Trophoblast cell (in vitro differentiated cells and primary cell): ENCODE data around the gene C1RL.

ENCODE experiments used
- DNase-seq, 2 donors: peaks; one replicate each; pipeline ENCODE4 v3.0.0-alpha.2; 2016
- H2AFZ ChIP-seq: 2 replicates; pipeline ENCODE4 v1.6.1; 2013; ENCODE audit warnings: low read length, moderate library complexity, mild to moderate bottlenecking; ENCODE audit not compliant: insufficient read depth, poor library complexity
- H2AK5ac ChIP-seq: 2 replicates; pipeline ENCODE4 v1.6.1; 2013; ENCODE audit warnings: mild to moderate bottlenecking, low read length
- H2BK120ac ChIP-seq: 2 replicates; pipeline ENCODE4 v1.6.1; 2013; ENCODE audit warnings: low read length, mild to moderate bottlenecking, moderate library complexity; ENCODE audit not compliant: insufficient read depth, poor library complexity
- H2BK12ac ChIP-seq: 2 replicates; pipeline ENCODE4 v1.6.1; 2013; ENCODE audit warnings: mild to moderate bottlenecking, low read length, moderate library complexity
- H2BK5ac ChIP-seq: 2 replicates; pipeline ENCODE4 v1.6.1; 2013; ENCODE audit warnings: low read length, low read depth, moderate library complexity, mild to moderate bottlenecking; ENCODE audit not compliant: poor library complexity
- H3K14ac ChIP-seq: 2 replicates; pipeline ENCODE4 v1.6.1; 2013; ENCODE audit warnings: mild to moderate bottlenecking, low read length
- H3K18ac ChIP-seq: 2 replicates; pipeline ENCODE4 v1.6.1; 2013; ENCODE audit warnings: mild to moderate bottlenecking, low read length
- H3K23ac ChIP-seq: 2 replicates; pipeline ENCODE4 v1.6.1; 2013; ENCODE audit warnings: low read length
- H3K27ac ChIP-seq: 2 replicates; pipeline ENCODE4 v1.5.1; 2013; ENCODE audit warnings: low read depth, mild to moderate bottlenecking, inconsistent platforms, low read length, moderate library complexity
- H3K27me3 ChIP-seq: 2 replicates; pipeline ENCODE4 v1.6.1; 2013; ENCODE audit warnings: inconsistent platforms, mild to moderate bottlenecking, low read length, moderate library complexity; ENCODE audit not compliant: insufficient read depth
- H3K36me3 ChIP-seq, 2 experiments: 1 replicate in 1 of 2; 2 replicates in 1 of 2; pipeline ENCODE4 v1.6.1; 2013; ENCODE audit warnings: low read length in 2 of 2, mild to moderate bottlenecking in 2 of 2, moderate library complexity in 1 of 2; ENCODE audit not compliant: insufficient read depth in 2 of 2, control insufficient read depth in 1 of 2
- H3K4ac ChIP-seq: 2 replicates; pipeline ENCODE4 v1.6.1; 2013; ENCODE audit warnings: low read depth, mild to moderate bottlenecking, low read length, moderate library complexity
- H3K4me1 ChIP-seq, 2 experiments: 1 replicate in 1 of 2; 2 replicates in 1 of 2; pipeline ENCODE4 v1.6.1; 2013; ENCODE audit warnings: low read length in 2 of 2, mild to moderate bottlenecking in 2 of 2, moderate library complexity in 1 of 2; ENCODE audit not compliant: insufficient read depth in 2 of 2, control insufficient read depth in 1 of 2
- H3K4me2 ChIP-seq: 2 replicates; pipeline ENCODE4 v1.6.1; 2013; ENCODE audit warnings: inconsistent platforms, mild to moderate bottlenecking, low read length, moderate library complexity
- H3K4me3 ChIP-seq: 2 replicates; pipeline ENCODE4 v1.5.1; 2013; ENCODE audit warnings: mild to moderate bottlenecking, low read depth, low read length, inconsistent platforms
- H3K79me1 ChIP-seq: one replicate; pipeline ENCODE4 v1.6.1; 2013; ENCODE audit warnings: low read length
- H3K79me2 ChIP-seq: 2 replicates; pipeline ENCODE4 v1.6.1; 2013; ENCODE audit warnings: low read length, mild to moderate bottlenecking; ENCODE audit not compliant: control insufficient read depth, insufficient read depth, poor library complexity
- H3K9ac ChIP-seq: 2 replicates; pipeline ENCODE4 v1.6.1; 2013; ENCODE audit warnings: mild to moderate bottlenecking, low read length
- H3K9me3 ChIP-seq: 2 replicates; pipeline ENCODE4 v1.6.1; 2013; ENCODE audit warnings: low read depth, mild to moderate bottlenecking, control low read depth, inconsistent platforms, low read length; ENCODE audit not compliant: insufficient read depth
- H4K12ac ChIP-seq: 2 replicates; pipeline ENCODE4 v1.6.1; 2013; ENCODE audit warnings: low read depth, mild to moderate bottlenecking, low read length, moderate library complexity
- H4K8ac ChIP-seq: 2 replicates; pipeline ENCODE4 v1.6.1; 2013; ENCODE audit warnings: low read depth, mild to moderate bottlenecking, low read length, moderate library complexity
- H4K91ac ChIP-seq: one replicate; pipeline ENCODE4 v1.6.1; 2013; ENCODE audit warnings: low read depth, mild to moderate bottlenecking, low read length, moderate library complexity
- WGBS: extraction: QIAGEN DNeasy Blood & Tissue Kit; methylation state at CpG from one replicate; pipeline ENCODE4 v1.1.7; 2013; ENCODE audit warnings: missing lambda C conversion rate; ENCODE audit not compliant: insufficient read length, insufficient coverage; ENCODE audit errors: extremely low coverage; 5-methylcytosine and 5-hydroxymethylcytosine counted together

Gene C1RL

DNA sequence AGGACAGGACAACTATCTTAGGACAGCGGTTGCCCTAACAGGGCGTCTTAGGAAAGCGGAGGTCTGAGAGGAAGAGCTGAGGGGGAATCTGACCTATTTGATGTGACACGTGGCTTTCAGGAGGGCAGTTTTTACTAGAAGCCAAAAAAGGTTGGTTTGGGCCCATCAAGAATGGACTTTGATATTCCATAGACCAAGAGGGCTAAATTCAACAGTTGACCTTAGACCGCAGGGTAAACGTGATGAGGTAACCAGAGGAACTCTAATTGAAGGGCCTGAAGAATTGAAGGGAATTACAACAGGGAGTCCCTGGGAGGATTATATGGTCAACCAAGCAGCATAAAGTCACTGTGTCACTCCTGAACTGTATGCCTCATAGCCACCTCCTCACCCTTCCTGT lies 37.0 kb downstream of the C1RL start:
- Histone ChIP-seq H3K23ac (no peak overlapping the region), H2BK5ac (no peak overlapping the region), H3K9ac (no peak overlapping the region), H3K18ac (no peak overlapping the region), H2BK120ac (no peak overlapping the region), H3K79me2 (no peaks in the 10 kb centered on the region), H4K8ac (no peak overlapping the region), H3K4me1 (peaks cover 2 to 4% of the 10 kb centered on the region in 2 experiments), H3K36me3 (no peaks in the 10 kb centered on the region), H3K9me3 (no peaks in the 10 kb centered on the region), H4K91ac (no peak overlapping the region), H3K4ac (no peak overlapping the region), H2AK5ac (no peak overlapping the region), H3K27ac (no peak overlapping the region), H3K79me1 (no peaks in the 10 kb centered on the region), H3K4me3 (no peak overlapping the region), H2AFZ (no peak overlapping the region), H3K14ac (no peak overlapping the region), H3K4me2 (no peak overlapping the region), H4K12ac (no peak overlapping the region), H3K27me3 (no peaks in the 10 kb centered on the region), H2BK12ac (no peak overlapping the region)
- no peak for DNase-seq
- no CpG with 5 or more reads among the region's 6 CpGs for WGBS

DNA sequence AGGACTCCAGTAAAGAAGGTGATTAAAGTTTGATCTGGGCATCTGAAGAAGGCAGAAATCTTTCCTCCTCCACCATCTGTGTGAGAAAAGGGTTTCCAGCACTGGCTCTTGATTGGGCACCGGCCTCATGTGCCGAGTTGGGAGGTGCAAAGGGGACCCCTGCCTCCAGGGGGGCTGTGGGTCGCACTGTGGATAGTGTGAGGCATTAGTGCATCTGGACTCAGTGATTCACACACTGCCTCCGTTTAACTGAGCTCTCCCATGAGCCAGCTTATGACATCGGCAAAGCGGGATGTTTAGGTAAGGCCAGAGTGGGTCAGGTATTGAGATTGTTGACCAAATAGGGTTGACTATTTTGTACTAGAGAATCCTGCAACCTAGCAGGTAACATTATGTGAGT lies 39.6 kb downstream of the C1RL start:
- no peak overlapping the region for H2BK12ac ChIP-seq
- no peaks in the 10 kb centered on the region for H3K79me2 ChIP-seq
- H3K18ac ChIP-seq, result no peak overlapping the region
- H3K27ac ChIP-seq, result no peak overlapping the region
- H2BK5ac ChIP-seq, result no peak overlapping the region
- no peaks in the 10 kb centered on the region for H3K27me3 ChIP-seq
- H4K91ac ChIP-seq, result no peak overlapping the region
- H3K9me3 ChIP-seq, result no peaks in the 10 kb centered on the region
- no peaks in the 10 kb centered on the region for H3K79me1 ChIP-seq
- H4K8ac ChIP-seq, result no peak overlapping the region
- no peak overlapping the region for H2AK5ac ChIP-seq
- H3K4me3 ChIP-seq, result no peak overlapping the region
- no peak overlapping the region for H3K4me2 ChIP-seq
- no peak overlapping the region for H3K9ac ChIP-seq
- no peak overlapping the region for H3K14ac ChIP-seq
- no peak overlapping the region for H2AFZ ChIP-seq
- no peak for DNase-seq
- WGBS, result no CpG with 5 or more reads among the region's 6 CpGs
- no peaks in the 10 kb centered on the region for H3K36me3 ChIP-seq
- no peak overlapping the region for H2BK120ac ChIP-seq
- no peak overlapping the region for H3K23ac ChIP-seq
- H4K12ac ChIP-seq, result no peak overlapping the region
- no peak overlapping the region for H3K4ac ChIP-seq
- peaks cover 2 to 4% of the 10 kb centered on the region in 2 experiments for H3K4me1 ChIP-seq

DNA sequence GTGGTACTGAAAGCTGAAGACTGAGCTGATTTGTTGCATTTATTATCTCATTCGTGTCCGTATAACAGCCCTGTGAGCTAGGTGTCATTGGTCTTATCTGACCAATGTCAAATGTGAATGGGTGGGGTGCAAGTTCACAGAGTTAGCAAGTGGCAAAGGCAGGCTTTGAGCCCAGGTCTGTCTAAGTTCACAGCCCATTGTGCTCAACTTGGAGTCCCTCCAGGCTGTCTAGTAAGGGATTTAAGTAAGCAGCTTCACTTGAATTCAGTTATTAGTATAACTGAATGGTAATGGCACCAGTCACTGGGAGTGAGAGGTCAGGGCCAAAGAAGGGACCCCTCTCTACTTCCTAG lies 40.0 kb downstream of the C1RL start:
- no peak overlapping the region for H4K12ac ChIP-seq
- H3K4ac ChIP-seq, result no peak overlapping the region
- H3K9ac ChIP-seq, result no peak overlapping the region
- no peaks in the 10 kb centered on the region for H3K79me2 ChIP-seq
- WGBS, result no CpG with 5 or more reads among the region's 2 CpGs
- H3K4me3 ChIP-seq, result no peak overlapping the region
- H3K4me2 ChIP-seq, result no peak overlapping the region
- no peaks in the 10 kb centered on the region for H3K79me1 ChIP-seq
- H3K18ac ChIP-seq, result no peak overlapping the region
- H3K23ac ChIP-seq, result no peak overlapping the region
- no peak overlapping the region for H3K27ac ChIP-seq
- H3K14ac ChIP-seq, result no peak overlapping the region
- H4K91ac ChIP-seq, result no peak overlapping the region
- no peak overlapping the region for H2BK12ac ChIP-seq
- peaks cover 2 to 4% of the 10 kb centered on the region in 2 experiments for H3K4me1 ChIP-seq
- no peak overlapping the region for H2AFZ ChIP-seq
- H2BK120ac ChIP-seq, result no peak overlapping the region
- no peak overlapping the region for H4K8ac ChIP-seq
- no peak overlapping the region for H2BK5ac ChIP-seq
- DNase-seq, result no peak
- no peaks in the 10 kb centered on the region for H3K27me3 ChIP-seq
- no peaks in the 10 kb centered on the region for H3K9me3 ChIP-seq
- H2AK5ac ChIP-seq, result no peak overlapping the region
- H3K36me3 ChIP-seq, result no peaks in the 10 kb centered on the region

GRCh38 chr12:7068240-7068993 lies 40.6 kb downstream of the C1RL start:
- Histone ChIP-seq H2BK120ac (no peak overlapping the region), H3K9ac (no peak overlapping the region), H2BK12ac (no peak overlapping the region), H3K79me1 (no peaks in the 10 kb centered on the region), H3K4me2 (no peak overlapping the region), H3K4me1 (peaks cover 2 to 4% of the 10 kb centered on the region in 2 experiments), H3K4ac (no peak overlapping the region), H4K91ac (no peak overlapping the region), H3K23ac (no peak overlapping the region), H3K36me3 (no peaks in the 10 kb centered on the region), H3K27ac (no peak overlapping the region), H4K8ac (no peak overlapping the region), H2AFZ (no peak overlapping the region), H3K4me3 (no peak overlapping the region), H2BK5ac (no peak overlapping the region), H3K18ac (no peak overlapping the region), H2AK5ac (no peak overlapping the region), H3K79me2 (no peaks in the 10 kb centered on the region), H3K9me3 (no peaks in the 10 kb centered on the region), H4K12ac (no peak overlapping the region), H3K14ac (no peak overlapping the region), H3K27me3 (no peaks in the 10 kb centered on the region)
- no CpG with 5 or more reads among the region's 11 CpGs for WGBS
- no peak for DNase-seq
